Progenitor cell of endocrine pancreas (in vitro differentiated cells): ENCODE data around the gene CHD5. TPM values are rescaled to one million over a fixed set of nuclear protein-coding genes. Genes with fewer than 3 reads are reported as not detected.
"Not testable (repeated sequence)": the region's sequence is repeated elsewhere in the genome, so short reads cannot be mapped to it uniquely, and the experiment has no call there.

Experiments used
- DNase-seq: peaks from one replicate; pipeline ENCODE4 v3.0.0; 2021; ENCODE audit warnings: low spot score; ENCODE audit not compliant: unreplicated experiment
- H3K27ac Mint-ChIP-seq: 2 replicates; pipeline ENCODE4 v1.8.0; 2021; ENCODE audit warnings: mild to moderate bottlenecking, moderate library complexity, mixed read lengths
- H3K27me3 Mint-ChIP-seq: 2 replicates; pipeline ENCODE4 v1.8.0; 2021; ENCODE audit warnings: mixed read lengths
- H3K36me3 Mint-ChIP-seq: 2 replicates; pipeline ENCODE4 v1.8.0; 2022; ENCODE audit warnings: mixed read lengths; ENCODE audit not compliant: insufficient read depth
- H3K4me1 Mint-ChIP-seq: 2 replicates; pipeline ENCODE4 v1.8.0; 2021; ENCODE audit warnings: low read depth, mixed read lengths
- H3K4me3 Mint-ChIP-seq: 2 replicates; pipeline ENCODE4 v1.8.0; 2021; ENCODE audit warnings: low read depth, mild to moderate bottlenecking, moderate library complexity, mixed read lengths
- H3K9me3 Mint-ChIP-seq: 2 replicates; pipeline ENCODE4 v1.8.0; 2021; ENCODE audit warnings: low read depth, mixed read lengths
- CTCF ChIP-seq: fragments of 200-600 bp; sonication (generic); IDR thresholded peaks from one replicate; pipeline ENCODE4 v1.5.0; 2021; ENCODE audit warnings: antibody characterized with exemption, mild to moderate bottlenecking; ENCODE audit not compliant: unreplicated experiment
- total RNA-seq: library from RNA; stranded (reverse); gene quantifications from 2 replicates; pipeline ENCODE4 v1.2.1, GENCODE V29; 2021

Gene CHD5
- total RNA-seq, 1 donor from 2014 or later: 0.77 TPM

DNA sequence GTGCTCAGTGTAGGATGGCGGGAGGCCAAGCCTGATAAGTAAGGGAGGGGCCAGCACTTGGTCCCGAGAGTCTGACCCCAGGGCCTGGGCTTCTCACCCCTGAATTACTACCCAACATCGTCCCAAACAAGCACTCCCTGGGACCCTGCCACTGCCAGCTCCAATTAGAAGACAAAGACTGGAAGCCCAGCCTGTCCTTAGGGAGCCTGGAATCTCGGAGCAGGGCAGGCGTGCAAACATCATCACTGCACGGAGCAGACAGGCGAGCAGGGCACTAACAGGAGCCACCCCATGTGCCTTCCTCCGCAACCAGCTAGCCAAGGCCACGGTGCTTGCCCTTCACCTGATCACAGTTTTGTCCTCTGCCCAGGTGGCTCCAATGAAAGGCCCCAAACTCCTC is 111.2 kb downstream of the CHD5 start:
- Mint-ChIP-seq H3K4me3 (no peak overlapping the region), H3K4me1 (no peaks in the 10 kb centered on the region), H3K9me3 (no peaks in the 10 kb centered on the region), H3K36me3 (no peaks in the 10 kb centered on the region), H3K27me3 (peaks cover 4% of the 10 kb centered on the region), H3K27ac (no peak overlapping the region)
- no peak for TF ChIP-seq CTCF
- no peak for DNase-seq

DNA sequence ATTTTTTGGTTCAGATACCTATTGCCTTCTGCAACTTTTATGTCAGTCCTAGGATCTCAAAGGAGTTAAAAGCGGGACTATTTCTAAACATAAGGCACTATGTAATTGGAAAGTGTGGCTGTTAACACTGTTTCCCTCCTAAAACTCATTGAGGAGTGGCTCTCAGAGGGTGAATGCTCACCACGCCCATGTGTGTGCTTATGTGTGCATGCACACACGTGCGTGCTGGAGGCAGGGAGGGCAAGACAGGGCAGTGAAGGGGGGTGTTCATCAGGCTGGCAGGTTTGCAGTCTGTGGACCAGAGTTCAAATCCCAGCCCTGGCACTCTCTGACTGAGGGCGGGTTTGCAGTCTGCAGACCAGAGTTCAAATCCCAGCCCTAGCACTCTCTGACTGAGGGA is 112.0 kb downstream of the CHD5 start:
- Mint-ChIP-seq H3K4me1 (no peaks in the 10 kb centered on the region), H3K27me3 (peaks cover 8% of the 10 kb centered on the region), H3K27ac (no peak overlapping the region), H3K36me3 (no peaks in the 10 kb centered on the region), H3K4me3 (no peak overlapping the region), H3K9me3 (no peaks in the 10 kb centered on the region)
- DNase-seq: no peak
- no peak for TF ChIP-seq CTCF

GRCh38 chr1:6066680-6067079 is 113.4 kb downstream of the CHD5 start:
- DNase-seq: no peak
- Mint-ChIP-seq H3K4me1 (no peaks in the 10 kb centered on the region), H3K27me3 (peaks cover 8% of the 10 kb centered on the region), H3K9me3 (no peaks in the 10 kb centered on the region), H3K27ac (no peak overlapping the region), H3K4me3 (no peak overlapping the region), H3K36me3 (no peaks in the 10 kb centered on the region)
- no peak for TF ChIP-seq CTCF

DNA sequence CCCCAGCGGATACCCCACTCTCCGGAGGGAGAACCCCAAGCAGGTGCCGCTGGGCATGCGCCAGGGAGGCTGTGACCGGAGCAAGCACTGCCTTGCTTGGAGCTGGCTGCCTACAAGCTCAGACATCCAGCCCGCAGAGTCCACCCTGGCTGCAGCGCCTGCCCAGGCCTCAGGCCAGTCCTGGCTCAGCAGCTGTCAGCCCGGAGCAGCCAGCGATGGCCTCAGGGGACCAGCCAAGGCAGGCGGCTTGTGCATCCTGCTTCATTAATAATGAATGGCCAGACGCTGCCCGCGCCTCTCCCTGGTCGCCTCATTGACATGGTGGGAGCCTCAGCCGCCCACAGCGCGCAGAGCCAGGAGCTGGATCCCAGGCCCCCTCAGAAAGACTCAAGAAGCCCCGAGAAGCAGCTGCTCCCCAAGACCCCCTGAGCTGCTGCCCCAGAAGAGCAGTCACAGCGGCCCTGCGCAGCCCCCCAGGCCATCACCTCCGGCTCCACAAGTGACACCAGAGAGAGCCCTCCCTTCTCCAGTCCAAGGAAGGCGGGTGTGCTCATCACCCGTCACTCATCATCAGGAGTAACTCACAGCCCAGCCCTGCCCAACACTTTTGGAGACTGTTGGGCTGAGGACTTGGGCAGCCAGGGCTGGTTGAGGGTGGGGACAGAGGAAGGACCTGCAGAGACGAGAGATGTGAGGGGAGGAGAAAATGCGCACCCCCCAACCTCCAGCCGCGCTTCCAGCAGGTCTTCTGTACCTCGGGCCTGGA is 114.8 kb downstream of the CHD5 start:
- Mint-ChIP-seq H3K4me3 (no peak overlapping the region), H3K4me1 (no peaks in the 10 kb centered on the region), H3K27ac (no peak overlapping the region), H3K27me3 (peaks cover 8% of the 10 kb centered on the region), H3K36me3 (no peaks in the 10 kb centered on the region), H3K9me3 (no peaks in the 10 kb centered on the region)
- no peak for TF ChIP-seq CTCF
- DNase-seq: no peak

DNA sequence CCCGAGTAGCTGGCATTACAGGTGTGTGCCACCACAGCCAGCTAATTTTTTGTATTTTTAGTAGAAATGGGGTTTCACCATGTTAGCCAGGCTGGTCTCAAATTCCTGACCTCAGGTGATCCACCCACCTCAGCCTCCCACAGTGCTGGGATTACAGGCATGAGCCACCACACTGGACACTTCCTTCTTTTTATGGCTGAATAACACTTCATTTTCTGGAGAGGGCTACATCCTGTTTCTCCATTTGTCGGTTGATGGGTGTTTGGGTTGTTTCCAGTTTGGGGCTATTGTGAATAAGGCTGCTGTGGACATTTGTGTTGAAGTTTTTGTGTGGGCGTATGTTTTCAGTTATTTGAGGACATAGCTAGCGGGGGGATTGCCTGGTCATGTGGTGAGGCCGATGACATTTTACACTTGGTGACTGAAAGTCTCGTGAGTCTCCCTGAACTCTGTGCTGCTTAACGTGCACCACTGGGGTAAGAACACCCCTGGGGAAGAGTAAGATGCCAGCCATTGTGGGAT is 116.5 kb downstream of the CHD5 start:
- not testable (repeated sequence) for H3K4me1 Mint-ChIP-seq, H3K27me3 Mint-ChIP-seq, H3K36me3 Mint-ChIP-seq, H3K9me3 Mint-ChIP-seq, H3K27ac Mint-ChIP-seq, DNase-seq, H3K4me3 Mint-ChIP-seq

GRCh38 chr1:6062670-6063069 is 117.5 kb downstream of the CHD5 start:
- no peaks in the 10 kb centered on the region for H3K36me3 Mint-ChIP-seq
- H3K27ac Mint-ChIP-seq: no peak overlapping the region
- TF ChIP-seq CTCF: no peak
- H3K4me3 Mint-ChIP-seq: no peak overlapping the region
- DNase-seq: no peak
- no peaks in the 10 kb centered on the region for H3K4me1 Mint-ChIP-seq
- peaks cover 4% of the 10 kb centered on the region for H3K27me3 Mint-ChIP-seq
- no peaks in the 10 kb centered on the region for H3K9me3 Mint-ChIP-seq
